GM12878 (cell line): ENCODE data around the gene IRF4. TPM values are rescaled to one million over a fixed set of nuclear protein-coding genes. Genes with fewer than 3 reads are reported as not detected.

ENCODE experiments used
- ATAC-seq: fragments of 200-7000 bp; cut with Tn5 transposase; 3 replicates; pipeline ENCODE4 v1.9.1; 2020; ENCODE audit warnings: mild to moderate bottlenecking, moderate library complexity
- BruUV-seq: library from RNA; stranded (reverse); fragments of 400-500 nt; replicated peaks from 2 replicates; lab custom pipeline; 2021; lab: Mats Ljungman, UMichigan
- CTCF ChIA-PET: fragments of 300-600 bp; sonication (Branson Sonifier 250); formaldehyde crosslinking; extraction: SDS; loops from one replicate; lab custom pipeline; 2021; ENCODE audit warnings: inconsistent platforms; lab: Yijun Ruan, JAX
- POLR2A ChIA-PET: fragments of 350-600 bp; formaldehyde crosslinking; extraction: SDS; loops from one replicate; lab custom pipeline; 2021; ENCODE audit warnings: inconsistent platforms; lab: Charles Lee
- RAD21 ChIA-PET: fragments of 300-600 bp; sonication (Branson Sonifier 250); formaldehyde crosslinking; loops from one replicate; lab custom pipeline; 2023; ENCODE audit warnings: antibody characterized with exemption; ENCODE audit not compliant: unreplicated experiment; lab: Charles Lee
- SMC1A ChIA-PET: fragments of 300-600 bp; sonication (Branson Sonifier 250); formaldehyde crosslinking; loops from one replicate; lab custom pipeline; 2023; ENCODE audit not compliant: unreplicated experiment, uncharacterized antibody; lab: Charles Lee
- DNase-seq: peaks from one replicate; pipeline ENCODE4 v3.0.0-alpha.2; 2011; ENCODE audit warnings: low read depth, low spot score
- FAIRE-seq: peaks from 3 replicates; lab custom pipeline; 2011; peaks lifted over from hg19 to GRCh38; lab: Jason Lieb, UNC
- H2AFZ ChIP-seq: 2 replicates; pipeline ENCODE4 v1.6.0; 2011; ENCODE audit warnings: low read depth, low read length, control low read depth; ENCODE audit not compliant: control insufficient read depth
- H3K27ac ChIP-seq: 2 replicates; pipeline ENCODE4 v1.5.1; 2011; ENCODE audit warnings: control low read depth; ENCODE audit not compliant: control insufficient read depth, insufficient read depth
- H3K27me3 ChIP-seq, 2 experiments: replicated peaks in 1 of 2; 2 replicates each; pipeline versions ENCODE4 v1.6.0 to v1.6.1; 2011; ENCODE audit warnings: low read length in 1 of 2; ENCODE audit not compliant: control insufficient read depth in 2 of 2, insufficient read depth in 2 of 2
- H3K36me3 ChIP-seq, 2 experiments: 2 replicates each; pipeline ENCODE4 v1.5.1; 2011; ENCODE audit warnings: low read length in 1 of 2; ENCODE audit not compliant: control insufficient read depth in 2 of 2, insufficient read depth in 2 of 2
- H3K4me1 ChIP-seq: 2 replicates; pipeline ENCODE4 v1.6.1; 2011; ENCODE audit warnings: mild to moderate bottlenecking, low read length, moderate library complexity, mixed read lengths; ENCODE audit not compliant: control insufficient read depth, insufficient read depth
- H3K4me2 ChIP-seq: 2 replicates; pipeline ENCODE4 v1.6.0; 2011; ENCODE audit warnings: control low read depth; ENCODE audit not compliant: control insufficient read depth, insufficient read depth
- H3K4me3 ChIP-seq: fragments of 200-600 bp; sonication (generic); 2 replicates; pipeline ENCODE4 v1.5.1; 2016
- H3K79me2 ChIP-seq: 2 replicates; pipeline ENCODE4 v1.6.0; 2011; ENCODE audit warnings: low read length; ENCODE audit not compliant: control insufficient read depth, insufficient read depth
- H3K9ac ChIP-seq: 2 replicates; pipeline ENCODE4 v1.8.0; 2011; ENCODE audit warnings: low read length, control low read depth, mixed read lengths; ENCODE audit not compliant: control insufficient read depth, insufficient read depth
- H3K9me3 ChIP-seq: replicated peaks from 3 replicates; pipeline ENCODE4 v1.5.1; 2011; ENCODE audit warnings: mild to moderate bottlenecking, low read length; ENCODE audit not compliant: control insufficient read depth, insufficient read depth
- H4K20me1 ChIP-seq: 2 replicates; pipeline ENCODE4 v1.6.0; 2011; ENCODE audit not compliant: control insufficient read depth, insufficient read depth
- ATF2 ChIP-seq: IDR thresholded peaks from 2 replicates; pipeline ENCODE4 v1.6.1; 2012; ENCODE audit warnings: low read length, inconsistent platforms
- BCLAF1 ChIP-seq: fragments of 450-650 bp; IDR thresholded peaks from 2 replicates; pipeline ENCODE4 v1.6.1; 2017; ENCODE audit warnings: antibody characterized with exemption, mild to moderate bottlenecking, moderate library complexity
- CHD1 ChIP-seq: IDR thresholded peaks from 2 replicates; pipeline ENCODE4 v1.6.1; 2012; ENCODE audit warnings: low read depth, low read length, improper control_type of control experiment
- EED ChIP-seq: sonication (generic); IDR thresholded peaks from 2 replicates; pipeline ENCODE4 v1.6.1; 2016; ENCODE audit warnings: antibody characterized with exemption, low read depth
- RFX5 ChIP-seq: IDR thresholded peaks from 2 replicates; pipeline ENCODE4 v1.6.1; 2011; ENCODE audit warnings: low read depth, low read length, improper control_type of control experiment
- TBL1XR1 ChIP-seq: IDR thresholded peaks from 2 replicates; pipeline ENCODE4 v1.6.1; 2012; ENCODE audit warnings: low read depth, low read length, improper control_type of control experiment
- ZBTB11 ChIP-seq: fragments of 450-650 bp; formaldehyde crosslinking; IDR thresholded peaks from 2 replicates; pipeline ENCODE4 v1.5.0; 2022; ENCODE audit warnings: mild to moderate bottlenecking, missing genetic modification characterization
- WGBS: methylation state at CpG from one replicate; pipeline ENCODE4 v1.1.6; 2016; ENCODE audit warnings: low lambda C conversion rate; ENCODE audit not compliant: insufficient replicate concordance, insufficient coverage; ENCODE audit errors: missing lambda C conversion rate; 5-methylcytosine and 5-hydroxymethylcytosine counted together
- in situ Hi-C: fragments of 300-500 bp; cut with MboI; formaldehyde crosslinking; loops from 9 replicates; pipeline ENCODE4 v1.14.3; 2018; ENCODE audit warnings: mixed read lengths
- intact Hi-C: fragments of 100-400 bp; cut with micrococcal nuclease; formaldehyde crosslinking; loops from one replicate; pipeline ENCODE4 v1.14.2; 2022; ENCODE audit not compliant: unreplicated experiment
- polyA plus RNA-seq, 11 experiments: library from polyadenylated mRNA; depleted of rRNA in 4 of 11; unstranded in 6 of 11; stranded (reverse) in 5 of 11; fragments of >200 nt; fragmentation: Nextera tagmentation in 4 of 11; fragmentation: Illumina TruSeq in 1 of 11; extraction: Ambion mirVana in 4 of 11; extraction: Trizol in 1 of 11; gene quantifications; 1 replicate in 1 of 11; 2 replicates in 10 of 11; pipeline versions ENCODE4 v1.2.1 to v1.2.3, GENCODE V29; 2011 to 2016; ENCODE audit warnings: inconsistent platforms in 2 of 11, missing spikeins in 2 of 11, low read depth in 1 of 11
- total RNA-seq, 4 experiments: library from RNA; depleted of rRNA in 3 of 4; stranded (reverse); fragments of >200 nt in 3 of 4; fragmentation: Illumina TruSeq in 1 of 4; extraction: Trizol in 1 of 4; gene quantifications; 2 replicates each; pipeline versions ENCODE4 v1.2.1 to v1.2.3, GENCODE V29; 2013 to 2021
- TF ChIP-seq, protein P1 (sequence below): fragments of 150-350 bp; IDR thresholded peaks from 2 replicates; pipeline ENCODE4 v1.6.1; 2016; ENCODE audit warnings: low read depth, low read length
- TF ChIP-seq, protein P2 (sequence below): fragments of 450-650 bp; IDR thresholded peaks from 2 replicates; pipeline ENCODE4 v1.6.1; 2016; ENCODE audit warnings: mild to moderate bottlenecking

Gene IRF4
- total and polyA plus RNA-seq, 10 of the 15 experiments (the other 5 are each of a cell fraction or from before 2014, with no cell fraction given): 50.0 to 495 (median 257) TPM

GRCh38 chr6:453152-453551, 61.6 kb downstream of the IRF4 start:
- no peak for DNase-seq
- BruUV-seq: no TSS peak
- ChIA-PET POLR2A (no interaction called here), CTCF (no interaction called here), RAD21 (no interaction called here), SMC1A (interaction anchor here (1.2 kb wide), 1 partner anchor 22 kb away, joined by 3 read pairs; no protein-coding TSS in a partner anchor)
- WGBS: 65% methylated on average over 13 of the region's 13 CpGs
- H4K20me1 ChIP-seq: no peaks in the 10 kb centered on the region
- no peak overlapping the region for H3K4me3 ChIP-seq
- intact Hi-C loops (no loop called here), in situ Hi-C loops (no loop called here)
- no peak for FAIRE-seq
- ATAC-seq: no peak
- no peak overlapping the region for H3K27ac ChIP-seq
- no peaks in the 10 kb centered on the region for H3K4me1 ChIP-seq
- no peaks in the 10 kb centered on the region for H3K36me3 ChIP-seq
- 0 out of 4 replicates have a peak, but pooled peaks cover 0 to 5% of the 10 kb centered on the region in 2 experiments for H3K27me3 ChIP-seq
- no peak overlapping the region for H3K9ac ChIP-seq
- H3K9me3 ChIP-seq: no peaks in the 10 kb centered on the region; the same call in 2 of the 3 replicates
- H3K4me2 ChIP-seq: no peak overlapping the region
- no peaks in the 10 kb centered on the region for H3K79me2 ChIP-seq
- H2AFZ ChIP-seq: no peak overlapping the region
- TF ChIP-seq TBL1XR1: no peak
- no peak for TF ChIP-seq CHD1
- TF ChIP-seq, protein P1, sequence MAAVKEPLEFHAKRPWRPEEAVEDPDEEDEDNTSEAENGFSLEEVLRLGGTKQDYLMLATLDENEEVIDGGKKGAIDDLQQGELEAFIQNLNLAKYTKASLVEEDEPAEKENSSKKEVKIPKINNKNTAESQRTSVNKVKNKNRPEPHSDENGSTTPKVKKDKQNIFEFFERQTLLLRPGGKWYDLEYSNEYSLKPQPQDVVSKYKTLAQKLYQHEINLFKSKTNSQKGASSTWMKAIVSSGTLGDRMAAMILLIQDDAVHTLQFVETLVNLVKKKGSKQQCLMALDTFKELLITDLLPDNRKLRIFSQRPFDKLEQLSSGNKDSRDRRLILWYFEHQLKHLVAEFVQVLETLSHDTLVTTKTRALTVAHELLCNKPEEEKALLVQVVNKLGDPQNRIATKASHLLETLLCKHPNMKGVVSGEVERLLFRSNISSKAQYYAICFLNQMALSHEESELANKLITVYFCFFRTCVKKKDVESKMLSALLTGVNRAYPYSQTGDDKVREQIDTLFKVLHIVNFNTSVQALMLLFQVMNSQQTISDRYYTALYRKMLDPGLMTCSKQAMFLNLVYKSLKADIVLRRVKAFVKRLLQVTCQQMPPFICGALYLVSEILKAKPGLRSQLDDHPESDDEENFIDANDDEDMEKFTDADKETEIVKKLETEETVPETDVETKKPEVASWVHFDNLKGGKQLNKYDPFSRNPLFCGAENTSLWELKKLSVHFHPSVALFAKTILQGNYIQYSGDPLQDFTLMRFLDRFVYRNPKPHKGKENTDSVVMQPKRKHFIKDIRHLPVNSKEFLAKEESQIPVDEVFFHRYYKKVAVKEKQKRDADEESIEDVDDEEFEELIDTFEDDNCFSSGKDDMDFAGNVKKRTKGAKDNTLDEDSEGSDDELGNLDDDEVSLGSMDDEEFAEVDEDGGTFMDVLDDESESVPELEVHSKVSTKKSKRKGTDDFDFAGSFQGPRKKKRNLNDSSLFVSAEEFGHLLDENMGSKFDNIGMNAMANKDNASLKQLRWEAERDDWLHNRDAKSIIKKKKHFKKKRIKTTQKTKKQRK: no peak
- no peak for TF ChIP-seq RFX5
- TF ChIP-seq EED: no peak
- TF ChIP-seq BCLAF1: no peak
- TF ChIP-seq ATF2: no peak
- TF ChIP-seq, protein P2, sequence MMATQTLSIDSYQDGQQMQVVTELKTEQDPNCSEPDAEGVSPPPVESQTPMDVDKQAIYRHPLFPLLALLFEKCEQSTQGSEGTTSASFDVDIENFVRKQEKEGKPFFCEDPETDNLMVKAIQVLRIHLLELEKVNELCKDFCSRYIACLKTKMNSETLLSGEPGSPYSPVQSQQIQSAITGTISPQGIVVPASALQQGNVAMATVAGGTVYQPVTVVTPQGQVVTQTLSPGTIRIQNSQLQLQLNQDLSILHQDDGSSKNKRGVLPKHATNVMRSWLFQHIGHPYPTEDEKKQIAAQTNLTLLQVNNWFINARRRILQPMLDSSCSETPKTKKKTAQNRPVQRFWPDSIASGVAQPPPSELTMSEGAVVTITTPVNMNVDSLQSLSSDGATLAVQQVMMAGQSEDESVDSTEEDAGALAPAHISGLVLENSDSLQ: no peak
- no peak for TF ChIP-seq ZBTB11 (CRISPR knock-in tag)
